IPS-18c (cell line): Measurements from ENCODE around the gene RAB13.
"Not testable (repeated sequence)": the region's sequence is repeated elsewhere in the genome, so short reads cannot be mapped to it uniquely, and the experiment has no call there.

Experiments
- H3K4me3 ChIP-seq: 2 replicates; pipeline ENCODE4 v1.7.0; 2013; ENCODE audit warnings: low read depth, mild to moderate bottlenecking, low read length, moderate library complexity; ENCODE audit not compliant: insufficient read depth
- H3K9me3 ChIP-seq: one replicate; pipeline ENCODE4 v1.6.1; 2013; ENCODE audit warnings: mild to moderate bottlenecking, low read length, moderate library complexity; ENCODE audit not compliant: control insufficient read depth, insufficient read depth

Gene RAB13

DNA sequence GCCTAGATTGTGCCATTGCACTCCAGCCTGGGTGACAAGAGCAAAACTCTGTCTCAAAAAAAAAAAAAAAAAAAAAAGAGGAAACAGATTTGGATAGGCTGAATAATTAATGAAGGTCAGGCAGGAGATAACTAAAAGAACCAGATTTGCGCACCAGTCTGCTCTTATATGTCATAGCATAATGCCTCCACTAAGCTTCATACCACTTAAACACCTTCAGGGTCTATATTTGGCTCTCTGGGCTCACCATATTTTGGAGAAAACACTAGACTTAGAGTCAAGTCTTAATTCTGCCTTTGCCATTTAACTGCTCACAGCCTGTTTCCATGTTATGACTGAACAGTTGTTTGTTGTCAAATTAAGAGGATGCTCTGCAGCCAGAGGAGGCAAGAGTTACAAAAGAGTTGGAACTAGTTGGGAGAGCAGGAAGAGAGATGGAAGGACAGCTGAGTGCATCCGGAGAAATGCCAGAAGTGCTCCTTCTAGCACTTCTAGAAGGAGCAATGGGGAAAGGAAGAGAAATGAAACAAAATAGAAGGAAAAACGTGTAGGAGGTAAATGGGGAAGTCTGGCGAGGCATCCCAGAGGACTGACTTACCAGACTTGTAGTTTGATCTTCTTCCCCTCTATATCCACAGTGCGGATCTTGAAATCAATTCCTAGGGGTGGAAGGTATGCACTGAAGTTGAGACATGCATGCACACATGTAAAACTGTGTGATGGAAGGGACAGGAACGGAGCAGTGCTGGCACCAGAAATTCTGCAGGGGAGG lies 1.8 kb downstream of the RAB13 start:
- H3K9me3 ChIP-seq = no peaks in the 10 kb centered on the region
- no peak overlapping the region; the same call in 1 of the 2 replicates for H3K4me3 ChIP-seq

GRCh38 chr1:153981735-153982134 lies 4.4 kb downstream of the RAB13 start:
- not testable (repeated sequence) for H3K9me3 ChIP-seq, H3K4me3 ChIP-seq

- not testable (repeated sequence) for H3K9me3 ChIP-seq, H3K4me3 ChIP-seq
These were observed 7.0 kb downstream of the RAB13 start for GRCh38 chr1:153979091-153979490.

DNA sequence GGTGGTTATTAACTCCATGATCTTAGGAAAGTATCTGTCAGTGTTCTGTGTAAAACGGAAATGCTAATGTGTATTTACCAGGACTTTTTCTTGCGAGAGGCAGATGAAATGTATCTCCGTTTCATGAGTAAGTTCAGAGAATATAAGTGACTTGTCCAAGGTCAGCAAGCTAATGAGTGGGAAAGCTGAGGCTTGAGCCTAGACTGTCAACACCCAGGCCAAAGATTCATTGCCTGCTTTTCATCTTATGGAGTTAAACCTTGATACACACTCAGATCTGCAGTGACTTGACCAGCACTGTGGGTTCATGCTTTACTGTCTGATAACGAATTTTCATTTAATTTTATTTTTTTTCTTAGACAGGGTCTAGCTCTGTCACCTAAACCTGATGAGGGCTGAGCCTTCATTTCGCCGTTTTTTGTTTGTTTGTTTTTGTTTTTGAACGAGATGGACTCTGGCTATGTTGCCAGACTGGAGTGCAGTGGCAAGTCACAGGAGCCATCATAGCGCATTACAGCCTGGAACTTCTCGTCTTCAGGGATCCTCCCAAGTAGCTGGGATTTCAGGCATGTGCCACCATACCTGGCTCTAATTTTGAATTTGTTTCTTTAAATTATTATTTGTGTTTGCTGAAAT lies 7.7 kb downstream of the RAB13 start:
- Histone ChIP-seq H3K4me3 (peak overlapping the region; percentile 98), H3K9me3 (no peaks in the 10 kb centered on the region)

DNA sequence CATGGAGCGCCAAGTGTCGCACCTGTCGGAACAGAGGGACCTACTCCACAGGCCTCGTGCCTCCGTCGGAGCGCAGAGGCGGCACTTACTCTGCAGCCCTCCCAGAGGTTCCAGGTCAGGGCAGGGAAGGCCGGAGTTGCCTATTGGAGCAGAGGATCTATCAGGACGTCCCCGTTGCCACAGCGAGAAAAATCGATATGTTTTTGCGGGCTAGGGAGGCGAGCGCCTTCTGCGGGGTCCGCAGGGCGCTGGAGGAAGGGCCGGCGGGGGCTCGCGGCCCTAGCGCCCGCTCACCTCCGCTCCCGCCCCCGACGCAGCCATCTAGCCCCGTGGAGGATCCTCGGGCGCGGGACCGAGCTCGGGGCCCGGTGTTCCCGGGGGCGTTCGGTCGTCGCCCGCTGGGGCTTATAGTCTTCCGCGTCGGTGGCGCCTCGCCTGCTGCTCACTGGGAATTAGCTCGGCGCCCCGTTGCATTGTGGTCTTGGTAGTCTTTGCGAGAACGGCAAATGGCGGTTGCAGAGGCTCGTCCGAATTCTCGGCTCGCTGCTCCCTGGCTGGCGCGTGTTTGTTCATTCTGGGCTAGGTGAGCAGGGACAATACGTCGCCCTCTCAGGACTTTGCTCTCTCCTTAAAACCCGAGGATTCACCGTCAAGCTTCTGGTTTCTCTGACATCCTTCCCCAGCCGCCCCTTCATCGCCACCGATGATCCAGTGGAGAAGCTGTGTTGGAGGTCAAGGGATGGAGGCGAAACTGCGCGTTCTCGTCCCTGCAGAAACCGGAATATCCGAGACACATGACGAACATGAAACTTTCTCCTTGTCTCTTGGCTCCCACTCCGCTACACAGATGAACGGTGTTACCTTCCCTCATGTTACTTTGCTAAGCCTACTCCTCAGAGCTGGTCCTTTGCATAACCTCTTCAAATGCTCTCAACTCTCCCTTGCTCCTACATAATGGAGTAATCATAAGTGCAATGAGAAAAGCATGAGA lies 8.6 kb downstream of the RAB13 start, which contains the start of gene JTB:
JTB (minus strand) TSS at position 425 of the 991 bp plus-strand sequence; CDS start at position 3, 422 bp downstream.
- H3K4me3 ChIP-seq = peak within 1 kb of the TSS; percentile 98
- H3K9me3 ChIP-seq = no peaks in the 10 kb centered on the region

GRCh38 chr1:153976819-153977249 lies 9.3 kb downstream of the RAB13 start:
- H3K9me3 ChIP-seq = no peaks in the 10 kb centered on the region
- H3K4me3 ChIP-seq = peak overlapping the region; percentile 98

- no peak overlapping the region for H3K4me3 ChIP-seq
- no peaks in the 10 kb centered on the region for H3K9me3 ChIP-seq
These were observed 12.6 kb downstream of the RAB13 start for GRCh38 chr1:153973525-153973924.

GRCh38 chr1:153973071-153973470 lies 13.1 kb downstream of the RAB13 start:
- Histone ChIP-seq H3K4me3 (no peak overlapping the region), H3K9me3 (no peaks in the 10 kb centered on the region)

DNA sequence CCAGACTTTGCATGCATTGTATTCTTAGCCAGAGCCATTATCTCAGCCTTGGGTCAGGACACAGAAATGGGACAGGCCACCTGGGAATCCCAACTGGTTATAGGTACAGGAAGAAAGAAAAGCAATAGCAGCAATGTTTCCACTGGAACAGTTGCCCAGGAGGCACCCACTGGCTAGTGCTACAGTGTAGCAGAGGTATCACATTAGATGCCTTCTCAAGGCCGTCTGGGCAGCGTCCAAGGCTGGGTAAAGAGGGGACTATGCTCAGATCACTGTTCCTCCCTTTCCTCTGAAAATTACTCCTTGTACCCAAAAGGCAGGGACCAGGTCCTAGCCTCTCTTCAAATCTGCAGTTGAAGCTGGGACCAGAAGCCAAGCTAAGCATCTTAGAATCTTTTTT lies 15.8 kb downstream of the RAB13 start:
- Histone ChIP-seq H3K9me3 (no peaks in the 10 kb centered on the region), H3K4me3 (no peak overlapping the region)

- peak overlapping the region; percentile 81; the same call in 1 of the 2 replicates for H3K4me3 ChIP-seq
- H3K9me3 ChIP-seq = peaks cover 3% of the 10 kb centered on the region
These were observed 17.2 kb downstream of the RAB13 start for GRCh38 chr1:153968972-153969371.

GRCh38 chr1:153968408-153968807 lies 17.7 kb downstream of the RAB13 start:
- Histone ChIP-seq H3K4me3 (peak overlapping the region; percentile 81), H3K9me3 (peaks cover 4% of the 10 kb centered on the region)

DNA sequence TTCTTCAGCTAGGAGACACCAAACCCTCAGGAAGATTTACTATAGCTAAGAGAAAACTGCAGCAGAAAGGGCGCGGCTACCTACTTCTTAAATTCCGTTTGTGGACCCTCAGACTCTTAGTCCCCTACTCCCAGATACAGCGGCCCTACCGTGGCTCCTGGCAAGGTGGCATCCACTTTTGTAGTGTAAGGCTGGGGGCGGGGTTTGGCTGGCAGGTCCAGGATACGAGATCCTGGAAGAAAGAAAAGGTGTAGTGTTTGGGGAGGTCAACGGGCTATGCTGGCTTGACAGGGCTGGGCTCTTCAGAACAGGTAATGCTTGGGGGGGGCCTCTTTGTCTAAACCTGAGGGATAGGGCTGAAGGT lies 18.2 kb downstream of the RAB13 start:
- peak overlapping the region; percentile 81 for H3K4me3 ChIP-seq
- H3K9me3 ChIP-seq = peaks cover 4% of the 10 kb centered on the region

GRCh38 chr1:153967107-153967999 lies 18.8 kb downstream of the RAB13 start, which contains the start of gene CREB3L4:
TSS of gene CREB3L4 (plus strand) at chr1:153967902. CDS start at chr1:153968526, 624 bp downstream.
- H3K9me3 ChIP-seq = peaks cover 4% of the 10 kb centered on the region
- peak within 1 kb of the TSS; percentile 81 for H3K4me3 ChIP-seq

- Histone ChIP-seq H3K4me3 (peak overlapping the region; percentile 88), H3K9me3 (peaks cover 4% of the 10 kb centered on the region)
These were observed 22.2 kb downstream of the RAB13 start for GRCh38 chr1:153963850-153964331.

DNA sequence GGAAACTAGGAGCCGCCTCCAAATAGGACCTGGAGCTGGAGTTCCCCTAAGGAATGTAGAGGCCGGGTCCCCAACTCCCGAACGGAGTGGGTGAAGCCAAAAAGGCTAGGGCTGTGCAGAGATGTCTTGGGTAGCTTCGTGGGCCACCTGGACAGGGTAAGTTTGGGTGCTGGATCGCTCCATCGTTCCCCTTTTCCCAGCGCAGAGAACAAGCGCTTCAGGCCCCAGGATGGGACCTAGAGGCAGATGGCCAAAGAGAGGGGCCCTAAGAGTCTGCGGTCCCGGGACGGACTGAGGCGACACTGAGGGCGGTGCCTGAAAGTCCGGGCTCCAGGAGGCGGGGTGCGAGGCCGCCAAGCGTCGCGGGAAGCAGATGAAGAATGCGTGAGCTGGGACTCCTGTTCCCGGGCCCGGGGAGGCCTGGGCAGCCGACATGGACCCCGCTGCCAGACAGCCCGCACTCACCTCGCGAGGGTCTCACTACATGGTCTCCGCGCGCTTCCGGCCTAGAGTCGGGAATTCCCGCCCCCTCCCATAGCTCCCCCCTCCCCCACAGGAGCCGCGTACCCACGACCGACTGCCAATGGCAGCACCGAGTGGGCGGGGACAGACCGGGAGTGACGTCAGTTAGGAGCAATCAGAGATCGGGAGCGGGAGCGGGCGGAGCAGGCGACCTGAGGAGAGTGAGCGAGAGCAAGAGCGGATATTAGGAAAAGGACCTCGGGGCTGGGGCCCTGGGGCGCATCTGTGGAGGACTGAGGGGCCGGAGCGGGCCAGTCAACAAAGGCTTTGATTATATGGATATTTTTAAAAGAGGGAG lies 22.9 kb downstream of the RAB13 start, which contains the start of gene SLC39A1:
SLC39A1 (minus strand) TSS at position 508 of the 820 bp plus-strand sequence. CDS start 822 bp downstream, outside the sequence.
- peak within 1 kb of the TSS; percentile 88 for H3K4me3 ChIP-seq
- H3K9me3 ChIP-seq = peaks cover 4% of the 10 kb centered on the region
